Activated CD8-positive, alpha-beta memory T cell treated with anti-CD3 and anti-CD28 coated beads for 4 hours (primary cell): ENCODE data around the gene ZNF324B.
"Not testable (repeated sequence)": the region's sequence is repeated elsewhere in the genome, so short reads cannot be mapped to it uniquely, and the experiment has no call there.

Experiments
- DNase-seq, 2 donors: peaks; one replicate each; pipeline ENCODE4 v3.0.0-alpha.2; 2020; ENCODE audit warnings: low read depth in 2 of 2

The ZNF324B gene

GRCh38 chr19:58479736-58480480 is 28.5 kb downstream of the ZNF324B start:
- no peak for DNase-seq

DNA sequence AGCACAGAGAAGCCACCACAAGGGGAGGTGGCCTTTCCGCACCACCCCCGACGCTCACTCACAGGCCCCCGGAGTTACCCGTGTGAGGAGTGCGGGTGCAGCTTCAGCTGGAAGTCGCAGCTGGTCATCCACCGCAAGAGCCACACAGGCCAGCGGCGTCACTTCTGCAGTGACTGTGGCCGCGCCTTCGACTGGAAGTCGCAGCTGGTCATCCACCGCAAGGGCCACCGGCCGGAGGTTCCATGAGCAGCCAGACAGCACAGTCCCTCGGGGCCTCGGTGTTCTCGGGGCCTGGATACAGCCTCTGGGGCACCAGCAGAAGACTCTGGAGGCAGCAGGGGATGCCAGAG is 29.0 kb downstream of the ZNF324B start:
- no peak for DNase-seq

- no peak for DNase-seq
Measured at GRCh38 chr19:58480831-58481230, 29.4 kb downstream of the ZNF324B start.

DNA sequence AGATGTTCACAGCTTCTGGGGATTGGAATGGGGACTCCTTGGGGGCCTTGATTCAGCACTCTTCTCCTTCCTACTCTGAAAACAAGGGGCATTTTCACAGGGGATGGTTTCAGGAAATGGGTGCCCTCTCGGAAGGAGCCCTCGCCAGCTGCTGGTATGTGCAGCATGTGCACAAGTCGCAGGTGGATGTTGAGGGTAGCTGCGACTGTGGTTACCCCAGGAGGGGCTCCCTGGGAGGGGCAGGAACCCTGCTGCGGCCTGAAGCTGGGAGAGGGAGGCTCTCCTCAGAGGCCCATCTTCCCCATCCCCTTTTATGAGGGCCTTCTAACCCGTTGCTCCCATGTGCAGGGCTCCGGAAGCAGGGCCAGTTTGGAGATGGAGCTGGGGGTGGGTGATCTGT is 30.9 kb downstream of the ZNF324B start:
- DNase-seq = no peak

GRCh38 chr19:58483776-58484175 is 32.4 kb downstream of the ZNF324B start:
- DNase-seq = no peak

DNA sequence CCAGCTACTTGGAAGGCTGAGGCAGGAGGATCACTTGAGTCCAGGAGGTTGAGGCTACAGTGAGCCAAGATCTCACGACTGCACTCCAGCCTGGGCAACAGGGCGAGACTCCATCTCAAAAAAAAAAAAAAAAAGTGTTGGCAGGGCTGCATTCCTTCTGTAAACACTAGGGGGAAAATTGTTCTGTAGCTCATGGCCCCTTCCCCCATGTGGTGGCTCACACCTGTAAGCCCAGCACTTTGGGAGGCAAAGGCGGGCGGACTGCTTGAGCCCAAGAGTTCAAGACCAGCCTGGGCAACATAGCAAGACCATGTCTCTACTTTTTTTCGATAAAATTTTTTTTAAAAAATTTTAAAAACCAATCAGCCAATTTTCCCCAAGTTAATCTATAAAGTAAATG is 32.9 kb downstream of the ZNF324B start:
- not testable (repeated sequence) for DNase-seq

DNA sequence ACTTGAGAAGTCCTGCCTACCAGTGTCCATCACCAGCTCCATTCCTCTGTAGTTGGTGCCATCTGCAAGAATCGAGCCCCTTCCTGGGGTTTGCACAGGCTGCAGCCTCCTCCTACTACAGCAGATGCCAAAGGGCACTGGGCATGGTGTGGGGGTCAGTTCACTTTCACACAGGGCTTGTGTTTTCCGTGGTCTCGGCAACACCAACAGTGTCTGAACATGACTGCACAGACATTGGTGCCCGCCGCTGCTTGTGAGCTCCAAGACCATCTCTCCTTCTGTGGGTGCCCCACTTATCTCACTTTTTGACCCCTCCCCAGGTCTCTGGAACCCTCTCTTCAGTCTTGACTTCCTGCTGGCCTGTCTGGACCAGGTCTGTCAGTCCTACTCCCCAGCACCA is 40.0 kb downstream of the ZNF324B start:
- DNase-seq = no peak

GRCh38 chr19:58492265-58492664 is 40.8 kb downstream of the ZNF324B start:
- no peak for DNase-seq

GRCh38 chr19:58497634-58498170 is 46.3 kb downstream of the ZNF324B start:
- no peak for DNase-seq

GRCh38 chr19:58498316-58499020 is 47.0 kb downstream of the ZNF324B start:
- no peak for DNase-seq

- DNase-seq = peak; percentile 92 to 94
Measured at GRCh38 chr19:58499021-58499927, 47.9 kb downstream of the ZNF324B start.

DNA sequence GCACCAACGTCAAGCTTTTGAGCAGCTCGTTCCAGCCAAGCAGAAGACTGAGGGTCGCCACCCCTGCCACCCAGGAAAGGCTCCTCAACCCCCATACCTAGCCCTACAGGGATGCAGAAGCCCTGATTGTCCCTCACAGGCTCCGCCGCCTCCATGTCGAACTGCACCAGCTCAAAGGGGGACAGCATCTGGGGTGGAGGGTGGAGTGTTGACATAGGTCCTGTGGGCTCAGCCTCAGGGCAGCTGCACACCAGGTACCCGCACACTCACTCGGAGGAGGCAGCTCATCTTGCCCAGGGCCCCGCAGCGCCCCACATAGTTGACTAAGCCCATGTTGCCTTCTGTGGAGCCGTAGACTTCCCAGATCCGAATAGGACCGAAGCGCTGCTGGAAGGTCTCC is 48.8 kb downstream of the ZNF324B start:
- DNase-seq = no peak
